HG02642 (cell line): ENCODE measurements around the gene USP32.

Experiments
- ATAC-seq: cut with Tn5 transposase; IDR thresholded peaks from one replicate; pipeline ENCODE4 v1.9.1; 2021; ENCODE audit warnings: mild to moderate bottlenecking; ENCODE audit not compliant: unreplicated experiment, poor library complexity

The USP32 gene

DNA sequence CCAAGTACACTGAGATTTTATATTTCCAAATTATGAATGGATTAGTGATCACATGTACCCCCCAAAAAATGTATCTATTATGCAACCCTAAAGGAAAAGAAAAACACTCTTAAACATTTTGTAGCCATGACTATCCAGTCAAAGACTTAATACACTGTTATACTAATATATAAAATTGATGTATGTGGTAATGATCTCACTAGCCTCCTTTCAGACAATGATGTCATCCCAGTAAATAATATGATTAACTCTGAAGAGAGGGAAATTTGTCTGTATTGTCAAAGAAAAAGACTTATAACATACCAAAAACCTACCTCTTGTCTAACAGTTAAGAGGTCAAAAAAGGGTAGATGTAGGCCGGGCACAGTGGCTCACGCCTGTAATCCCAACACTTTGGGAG lies 80.7 kb downstream of the USP32 start:
- ATAC-seq, result no peak

- no peak for ATAC-seq
These were observed 86.8 kb downstream of the USP32 start for GRCh38 chr17:60305141-60305540.

GRCh38 chr17:60304502-60304901 lies 87.4 kb downstream of the USP32 start:
- no peak for ATAC-seq

DNA sequence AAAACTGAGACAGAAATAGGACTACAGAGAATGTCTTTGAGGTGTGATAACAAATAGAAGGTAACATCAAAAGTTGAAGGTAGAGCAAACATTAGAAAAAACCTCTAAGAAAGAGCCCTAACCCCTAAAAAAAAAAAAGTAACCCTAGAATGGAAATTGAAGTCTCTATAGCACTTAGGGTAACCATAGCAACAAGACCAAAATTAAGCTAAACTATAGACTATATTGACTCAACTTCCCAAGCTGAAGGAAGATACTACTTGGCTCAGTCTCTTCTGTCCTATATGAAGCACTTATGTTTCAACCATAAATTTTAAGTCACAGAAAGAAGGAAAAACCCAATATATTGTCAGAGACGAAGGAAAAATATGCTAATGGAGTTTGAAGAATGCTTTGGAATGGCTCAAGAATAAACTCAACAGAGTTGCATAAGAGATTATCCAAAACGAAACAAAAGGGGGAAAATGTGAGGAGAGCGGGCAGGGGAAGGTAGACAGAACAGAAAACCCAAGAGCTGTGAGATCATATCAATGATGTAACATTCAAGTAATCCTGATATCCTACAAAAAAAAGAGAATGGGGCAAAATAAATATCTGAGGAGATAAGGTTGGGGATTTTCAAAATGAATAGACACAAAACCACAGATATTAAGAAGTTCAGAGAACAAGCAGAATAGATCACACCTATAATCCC lies 88.4 kb downstream of the USP32 start:
- no peak for ATAC-seq

DNA sequence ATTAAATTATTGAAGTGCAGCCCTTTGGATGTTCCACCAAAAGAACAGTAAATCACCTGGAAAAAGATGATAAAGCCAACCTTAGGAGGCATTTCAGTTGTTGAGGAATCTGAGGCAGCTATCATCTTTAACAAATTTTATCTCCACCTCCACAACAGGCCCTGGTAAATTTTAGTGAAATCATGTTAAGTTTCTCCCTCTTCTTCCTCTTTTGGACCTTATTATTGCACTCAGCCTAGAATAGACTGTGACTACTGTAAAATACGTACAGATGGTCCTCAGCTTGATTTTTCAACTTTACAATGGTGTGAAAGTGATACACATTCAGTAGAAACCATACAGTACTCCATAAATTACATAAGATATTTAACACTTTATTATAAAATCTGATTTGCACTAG lies 90.3 kb downstream of the USP32 start:
- no peak for ATAC-seq

GRCh38 chr17:60300949-60301348 lies 91.0 kb downstream of the USP32 start:
- no peak for ATAC-seq

GRCh38 chr17:60300011-60300410 lies 91.9 kb downstream of the USP32 start:
- ATAC-seq, result no peak

- no peak for ATAC-seq
These were observed 94.1 kb downstream of the USP32 start for GRCh38 chr17:60297760-60298401.

- no peak for ATAC-seq
These were observed 95.8 kb downstream of the USP32 start for GRCh38 chr17:60296177-60296576.

- no peak for ATAC-seq
These were observed 98.2 kb downstream of the USP32 start for GRCh38 chr17:60293580-60294335.

DNA sequence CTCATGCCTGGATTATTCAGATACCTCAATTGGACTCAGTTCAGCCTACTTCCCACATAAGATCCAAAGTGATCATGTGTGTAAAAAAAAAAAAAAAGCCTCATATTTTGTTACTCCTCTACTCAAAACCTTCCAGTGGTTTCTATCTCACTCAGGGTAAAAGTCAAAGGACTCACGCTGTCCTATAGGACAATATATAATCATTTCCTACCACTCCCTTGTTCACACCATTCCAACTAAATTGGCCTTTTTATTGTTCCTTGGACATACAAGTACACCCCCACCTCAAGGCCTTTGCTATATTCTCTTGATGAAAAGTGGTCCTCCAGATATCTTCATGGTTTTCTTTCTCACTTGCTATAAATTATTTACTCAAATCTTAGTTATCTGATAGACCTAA lies 99.2 kb downstream of the USP32 start:
- no peak for ATAC-seq

- ATAC-seq, result no peak
These were observed 107.2 kb downstream of the USP32 start for GRCh38 chr17:60284709-60285108.

- ATAC-seq, result no peak
These were observed 108.1 kb downstream of the USP32 start for GRCh38 chr17:60283816-60284215.

GRCh38 chr17:60280673-60281072 lies 111.3 kb downstream of the USP32 start:
- no peak for ATAC-seq

DNA sequence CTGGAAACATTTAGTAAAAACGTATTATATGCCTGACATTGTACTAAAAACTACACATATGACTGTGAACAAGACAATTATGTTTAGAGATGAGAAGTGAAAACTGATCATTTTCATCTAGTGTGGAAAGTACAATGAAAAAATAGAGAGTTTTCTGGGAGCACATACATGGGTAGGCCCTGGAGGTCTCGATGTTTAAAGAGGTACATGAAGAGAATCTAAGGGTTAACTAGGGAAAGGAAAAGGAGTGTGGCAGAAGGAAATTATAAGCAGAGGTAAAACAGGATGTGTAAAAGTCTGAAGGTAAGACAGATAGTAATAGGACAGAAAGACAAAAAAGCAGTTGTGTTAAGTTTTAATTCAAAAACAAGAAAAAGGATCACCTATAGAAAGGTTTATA lies 113.7 kb downstream of the USP32 start:
- no peak for ATAC-seq

DNA sequence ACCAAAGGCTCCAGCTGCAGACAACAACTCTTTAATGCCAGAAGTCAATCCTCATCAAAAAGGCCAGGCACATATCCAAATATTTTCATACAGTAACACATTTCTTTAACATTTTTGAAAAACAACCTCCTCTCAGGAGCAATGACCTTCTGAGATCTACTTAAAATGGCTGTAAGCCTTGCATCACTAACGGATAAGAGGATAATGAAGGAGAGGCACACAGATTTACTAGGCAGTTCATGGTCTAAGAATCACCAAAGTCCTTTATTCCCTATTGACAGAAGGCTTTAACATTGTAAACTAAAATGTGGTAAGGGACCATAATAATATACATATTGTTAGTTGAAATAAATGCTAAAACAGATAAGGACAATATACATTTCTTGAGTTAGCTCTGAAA lies 114.7 kb downstream of the USP32 start:
- ATAC-seq, result no peak

DNA sequence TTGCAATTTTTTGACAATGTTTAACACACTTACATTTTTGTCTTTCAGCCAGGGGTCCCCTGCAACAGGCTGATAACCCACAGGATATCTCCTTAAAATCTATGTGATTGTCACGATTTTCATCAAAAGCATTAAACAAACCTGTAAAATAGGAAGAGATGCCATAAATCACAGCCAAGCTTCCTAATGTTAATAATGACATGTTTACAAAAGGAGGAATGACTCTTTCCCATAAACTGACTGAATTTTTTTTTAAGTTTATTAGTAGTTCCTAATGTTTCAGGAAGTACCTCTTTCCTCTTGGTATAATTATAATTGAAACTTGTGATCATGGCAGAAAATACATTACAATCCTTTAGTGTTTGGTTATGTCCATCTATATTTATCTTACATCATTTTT lies 122.5 kb downstream of the USP32 start:
- no peak for ATAC-seq

- no peak for ATAC-seq
These were observed 131.4 kb downstream of the USP32 start for GRCh38 chr17:60260540-60260939.

DNA sequence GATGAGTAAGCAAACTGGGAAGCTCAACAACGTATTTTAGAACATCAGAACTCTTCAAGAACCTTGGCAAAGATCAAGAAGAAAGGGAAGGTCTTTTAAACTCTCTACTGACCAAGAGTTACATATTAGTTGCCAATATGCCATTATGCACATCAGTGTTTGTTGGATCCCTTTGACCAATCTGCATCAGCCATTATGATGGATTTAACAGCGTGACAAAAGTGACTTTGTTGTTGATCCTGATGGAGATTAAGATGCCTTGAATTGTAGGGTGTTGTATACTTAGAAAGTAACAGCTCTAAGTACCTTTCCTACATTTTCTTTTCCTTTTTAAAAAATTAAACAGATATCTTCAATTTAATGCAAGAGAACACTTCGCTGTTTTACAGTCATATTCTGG lies 133.6 kb downstream of the USP32 start:
- no peak for ATAC-seq

DNA sequence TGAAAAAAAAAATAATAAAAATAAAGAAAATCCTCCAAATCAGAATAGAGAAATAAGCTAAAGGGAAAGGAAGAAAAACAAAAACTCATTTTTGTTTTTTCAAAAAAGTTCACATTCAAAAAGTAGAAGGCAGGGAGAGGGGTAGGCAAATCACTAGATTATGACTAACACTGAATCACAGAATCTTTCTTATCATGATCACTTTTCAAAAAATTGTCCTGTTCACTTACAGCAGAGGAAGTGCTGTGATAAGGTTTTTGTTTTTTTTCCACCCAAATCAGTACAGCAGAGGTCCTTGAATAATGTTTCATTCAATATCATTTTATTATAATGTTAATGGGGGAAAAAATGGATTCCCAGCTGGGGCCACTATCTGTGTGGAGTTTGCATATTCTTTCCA lies 135.8 kb downstream of the USP32 start:
- no peak for ATAC-seq

GRCh38 chr17:60253048-60253447 lies 138.9 kb downstream of the USP32 start:
- ATAC-seq, result no peak

- ATAC-seq, result no peak
These were observed 139.5 kb downstream of the USP32 start for GRCh38 chr17:60252459-60252858.
